Panc1 (cell line): ENCODE measurements around the gene MAL. TPM values are rescaled to one million over a fixed set of nuclear protein-coding genes. Genes with fewer than 3 reads are reported as not detected.

Experiments used
- ATAC-seq: fragments of 200-7000 bp; cut with Tn5 transposase; 2 replicates; pipeline ENCODE4 v1.9.1; 2020; ENCODE audit warnings: mild to moderate bottlenecking, moderate library complexity
- BruUV-seq: library from RNA; stranded (reverse); fragments of 400-500 nt; replicated peaks from 2 replicates; lab custom pipeline; 2021; lab: Mats Ljungman, UMichigan
- CTCF ChIA-PET: fragments of 300-600 bp; sonication (Branson Sonifier 250); formaldehyde crosslinking; loops from one replicate; lab custom pipeline; 2022; ENCODE audit warnings: antibody characterized with exemption; lab: Charles Lee
- POLR2A ChIA-PET: fragments of 300-600 bp; sonication (Branson Sonifier 250); formaldehyde crosslinking; loops from one replicate; lab custom pipeline; 2022; ENCODE audit warnings: antibody characterized with exemption; lab: Charles Lee
- DNase-seq: peaks from one replicate; pipeline ENCODE4 v3.0.0-alpha.2; 2010; ENCODE audit warnings: low read depth, low spot score
- H3K27ac ChIP-seq: 2 replicates; pipeline ENCODE4 v1.5.1; 2011; ENCODE audit warnings: mild to moderate bottlenecking, low read length, inconsistent platforms
- H3K27me3 ChIP-seq: fragments of 200-500 bp; sonication (Bioruptor generic); 2 replicates; pipeline ENCODE4 v1.6.0; 2014; ENCODE audit warnings: low read length, inconsistent platforms; ENCODE audit not compliant: control insufficient read depth, insufficient read depth
- H3K36me3 ChIP-seq: fragments of 200-500 bp; sonication (Bioruptor generic); 2 replicates; pipeline ENCODE4 v1.5.1; 2014; ENCODE audit warnings: inconsistent platforms, mild to moderate bottlenecking, low read length, moderate library complexity; ENCODE audit not compliant: control insufficient read depth, insufficient read depth
- H3K4me1 ChIP-seq: 2 replicates; pipeline ENCODE4 v1.5.1; 2011; ENCODE audit warnings: inconsistent platforms, mild to moderate bottlenecking, low read length, moderate library complexity; ENCODE audit not compliant: control insufficient read depth, insufficient read depth
- H3K4me3 ChIP-seq, 2 experiments: 2 replicates each; pipeline ENCODE4 v1.5.1; 2011 to 2012; ENCODE audit warnings: low read depth in 2 of 2, low read length in 2 of 2, mild to moderate bottlenecking in 2 of 2, inconsistent platforms in 1 of 2, moderate library complexity in 1 of 2
- H3K9me3 ChIP-seq: fragments of 200-500 bp; sonication (Bioruptor generic); 2 replicates; pipeline ENCODE4 v1.5.1; 2014; ENCODE audit warnings: low read depth, mild to moderate bottlenecking, inconsistent platforms, low read length, moderate library complexity; ENCODE audit not compliant: control insufficient read depth, insufficient read depth
- CTCF ChIP-seq: fragments of 450-650 bp; IDR thresholded peaks from 2 replicates; pipeline ENCODE4 v1.5.1; 2017; ENCODE audit warnings: mild to moderate bottlenecking
- POLR2AphosphoS5 ChIP-seq: IDR thresholded peaks from 2 replicates; pipeline ENCODE4 v1.6.1; 2012; ENCODE audit warnings: mild to moderate bottlenecking, low read depth, low read length, moderate library complexity
- REST ChIP-seq, 2 experiments: IDR thresholded peaks; 2 replicates each; pipeline ENCODE4 v1.6.1; 2011 to 2012; ENCODE audit warnings: low read depth in 2 of 2, control low read depth in 1 of 2, low read length in 1 of 2, mild to moderate bottlenecking in 1 of 2, moderate library complexity in 1 of 2; ENCODE audit not compliant: insufficient read depth in 1 of 2
- SIN3A ChIP-seq: IDR thresholded peaks from 2 replicates; pipeline ENCODE4 v1.6.1; 2012; ENCODE audit warnings: low read depth, mild to moderate bottlenecking, low read length, moderate library complexity, borderline replicate concordance; ENCODE audit not compliant: insufficient read depth
- TCF7L2 ChIP-seq: IDR thresholded peaks from 2 replicates; pipeline ENCODE4 v1.6.1; 2011; ENCODE audit warnings: mild to moderate bottlenecking, low read depth, low read length, inconsistent platforms
- in situ Hi-C: cut with HindIII; loops from 2 replicates; pipeline ENCODE4 v1.10.0; 2016; ENCODE audit warnings: low sequenced_read_pairs, low pct_unique_long_range_greater_than_20kb
- intact Hi-C: fragments of 100-400 bp; cut with micrococcal nuclease; formaldehyde crosslinking; loops from one replicate; pipeline ENCODE4 v1.10.0; 2022; ENCODE audit not compliant: unreplicated experiment
- total RNA-seq: library from RNA; stranded (reverse); gene quantifications from one replicate; pipeline ENCODE4 v1.2.1, GENCODE V29; 2021; ENCODE audit not compliant: unreplicated experiment

The MAL gene
- total RNA-seq, 1 experiment from 2014 or later: 1.3 TPM

GRCh38 chr2:95007031-95007609 is 18.4 kb upstream of the MAL start:
- POLR2A ChIA-PET: no interaction called here
- TF ChIP-seq POLR2AphosphoS5: no peak
- TF ChIP-seq REST (IDR thresholded peaks at IDR 0.05; ENCODE audit: insufficient read depth in 1 of 2, low read depth in 2 of 2, low read length in 1 of 2): no peak
- no peak for TF ChIP-seq TCF7L2
- TF ChIP-seq CTCF: no peak
- no peak for TF ChIP-seq SIN3A
- Histone ChIP-seq H3K36me3 (no peaks in the 10 kb centered on the region), H3K9me3 (no peaks in the 10 kb centered on the region), H3K4me1 (no peaks in the 10 kb centered on the region), H3K27me3 (no peaks in the 10 kb centered on the region), H3K27ac (no peak overlapping the region), H3K4me3 (no peak overlapping the region)
- no peak for ATAC-seq
- in situ Hi-C loops: no loop called here
- BruUV-seq: no TSS peak
- CTCF ChIA-PET: interaction anchor here (0.7 kb wide), 1 partner anchor 17 kb away, joined by 3 read pairs; no protein-coding TSS in a partner anchor
- intact Hi-C loops: no loop called here
- DNase-seq: no peak

GRCh38 chr2:95007822-95008221 is 17.7 kb upstream of the MAL start:
- BruUV-seq: no TSS peak
- Histone ChIP-seq H3K27me3 (no peaks in the 10 kb centered on the region), H3K4me3 (no peak overlapping the region), H3K27ac (no peak overlapping the region), H3K9me3 (no peaks in the 10 kb centered on the region), H3K36me3 (no peaks in the 10 kb centered on the region), H3K4me1 (no peaks in the 10 kb centered on the region)
- intact Hi-C loops (no loop called here), in situ Hi-C loops (no loop called here)
- POLR2A ChIA-PET: no interaction called here
- CTCF ChIA-PET: interaction anchor here (0.7 kb wide), 1 partner anchor 18 kb away, joined by 3 read pairs; no protein-coding TSS in a partner anchor
- no peak for ATAC-seq
- no peak for TF ChIP-seq REST (IDR thresholded peaks at IDR 0.05; ENCODE audit: insufficient read depth in 1 of 2, low read depth in 2 of 2, low read length in 1 of 2)
- TF ChIP-seq POLR2AphosphoS5: no peak
- no peak for TF ChIP-seq CTCF
- no peak for TF ChIP-seq SIN3A
- no peak for TF ChIP-seq TCF7L2
- DNase-seq: no peak
